ENCODE results near the gene SMS. TPM values are rescaled to one million over a fixed set of nuclear protein-coding genes. Genes with fewer than 3 reads are reported as not detected.

Gene SMS
- total RNA-seq, 1 experiment from 2014 or later = 172 TPM

GRCh38 chrX:21911481-21911880 is 29.0 kb upstream of the SMS start:
- no peak for ATAC-seq
- in situ Hi-C loops (cut with HindIII; ENCODE audit: low pct_unique_long_range_greater_than_20kb, low sequenced_read_pairs) = no loop called here
- CTCF ChIA-PET = interaction anchor here (0.6 kb wide), 1 partner anchor 37 kb away, joined by 4 read pairs; no protein-coding TSS in a partner anchor
- no peak for DNase-seq (ENCODE audit: low read depth, low spot score)
- Histone ChIP-seq H3K4me3 (ENCODE audit: low read depth in 2 of 2, low read length in 2 of 2) (no peak overlapping the region), H3K27me3 (ENCODE audit: control insufficient read depth, insufficient read depth, low read length) (no peaks in the 10 kb centered on the region), H3K4me1 (ENCODE audit: control insufficient read depth, insufficient read depth, low read length) (no peaks in the 10 kb centered on the region), H3K27ac (ENCODE audit: low read length) (no peak overlapping the region), H3K9me3 (ENCODE audit: control insufficient read depth, insufficient read depth, low read depth, low read length) (no peaks in the 10 kb centered on the region), H3K36me3 (ENCODE audit: control insufficient read depth, insufficient read depth, low read length) (no peaks in the 10 kb centered on the region)
- no TSS peak for BruUV-seq (replicated peaks)
- intact Hi-C loops (cut with micrococcal nuclease; ENCODE audit: unreplicated experiment) = no loop called here
- POLR2A ChIA-PET = no interaction called here
- TF ChIP-seq TCF7L2 (IDR thresholded peaks at IDR 0.05; ENCODE audit: low read depth, low read length) (no peak), POLR2AphosphoS5 (IDR thresholded peaks at IDR 0.05; ENCODE audit: low read depth, low read length) (no peak), CTCF (IDR thresholded peaks at IDR 0.05) (no peak), REST (IDR thresholded peaks at IDR 0.05; ENCODE audit: insufficient read depth in 1 of 2, low read depth in 2 of 2, low read length in 1 of 2) (no peak), SIN3A (IDR thresholded peaks at IDR 0.05; ENCODE audit: borderline replicate concordance, insufficient read depth, low read depth, low read length) (no peak)

- ATAC-seq (no peak), DNase-seq (ENCODE audit: low read depth, low spot score) (no peak)
- no peaks in the 10 kb centered on the region for H3K9me3 ChIP-seq (ENCODE audit: control insufficient read depth, insufficient read depth, low read depth, low read length)
- in situ Hi-C loops (cut with HindIII; ENCODE audit: low pct_unique_long_range_greater_than_20kb, low sequenced_read_pairs) = no loop called here
- POLR2A ChIA-PET = no interaction called here
- H3K27me3 ChIP-seq (ENCODE audit: control insufficient read depth, insufficient read depth, low read length) = no peaks in the 10 kb centered on the region
- H3K4me1 ChIP-seq (ENCODE audit: control insufficient read depth, insufficient read depth, low read length) = no peaks in the 10 kb centered on the region
- intact Hi-C loops (cut with micrococcal nuclease; ENCODE audit: unreplicated experiment) = no loop called here
- BruUV-seq (replicated peaks) = no TSS peak
- TF ChIP-seq CTCF (IDR thresholded peaks at IDR 0.05) (no peak), TCF7L2 (IDR thresholded peaks at IDR 0.05; ENCODE audit: low read depth, low read length) (no peak), REST (IDR thresholded peaks at IDR 0.05; ENCODE audit: insufficient read depth in 1 of 2, low read depth in 2 of 2, low read length in 1 of 2) (no peak), SIN3A (IDR thresholded peaks at IDR 0.05; ENCODE audit: borderline replicate concordance, insufficient read depth, low read depth, low read length) (no peak), POLR2AphosphoS5 (IDR thresholded peaks at IDR 0.05; ENCODE audit: low read depth, low read length) (no peak)
- CTCF ChIA-PET = no interaction called here
- H3K27ac ChIP-seq (ENCODE audit: low read length) = no peak overlapping the region
- H3K4me3 ChIP-seq (ENCODE audit: low read depth in 2 of 2, low read length in 2 of 2) = no peak overlapping the region
- no peaks in the 10 kb centered on the region for H3K36me3 ChIP-seq (ENCODE audit: control insufficient read depth, insufficient read depth, low read length)
Observed at GRCh38 chrX:21912220-21912619, 28.3 kb upstream of the SMS start.
